Activated CD4-positive, alpha-beta T cell treated with anti-CD3 and anti-CD28 coated beads for 36 hours (primary cell): ENCODE results near the gene SCGB1A1. TPM values are rescaled to one million over a fixed set of nuclear protein-coding genes. Genes with fewer than 3 reads are reported as not detected.
A peak's percentile ranks its signal among the peaks of the same experiment; 100 is the strongest.

ENCODE experiments used
- ATAC-seq: fragments of 200-7000 bp; cut with Tn5 transposase; one replicate; pipeline ENCODE4 v1.10.0; 2021; ENCODE audit warnings: mild to moderate bottlenecking, moderate library complexity
- CTCF ChIA-PET: fragments of 350-600 bp; sonication (Branson Sonifier 250); formaldehyde crosslinking; loops from one replicate; lab custom pipeline; 2021; ENCODE audit warnings: antibody characterized with exemption; lab: Charles Lee
- POLR2A ChIA-PET: fragments of 350-600 bp; sonication (Branson Sonifier 250); formaldehyde crosslinking; loops from one replicate; lab custom pipeline; 2021; ENCODE audit warnings: antibody characterized with exemption, inconsistent platforms; lab: Charles Lee
- DNase-seq: peaks from one replicate; pipeline ENCODE4 v3.0.0-alpha.2; 2020
- H3K27ac Mint-ChIP-seq: one replicate; pipeline ENCODE4 v1.8.0; 2021; ENCODE audit warnings: mixed read lengths
- H3K27me3 Mint-ChIP-seq: one replicate; pipeline ENCODE4 v1.8.0; 2021; ENCODE audit warnings: mixed read lengths
- H3K36me3 Mint-ChIP-seq: one replicate; pipeline ENCODE4 v1.8.0; 2021; ENCODE audit warnings: low read depth, mixed read lengths
- H3K4me1 Mint-ChIP-seq: one replicate; pipeline ENCODE4 v1.8.0; 2021; ENCODE audit warnings: mixed read lengths
- H3K4me3 Mint-ChIP-seq: one replicate; pipeline ENCODE4 v1.8.0; 2021; ENCODE audit warnings: mild to moderate bottlenecking, moderate library complexity, mixed read lengths
- H3K9me3 Mint-ChIP-seq: one replicate; pipeline ENCODE4 v1.8.0; 2021; ENCODE audit warnings: low read depth, mixed read lengths
- intact Hi-C, 2 experiments: fragments of 100-400 bp; cut with DNase I in 1 of 2; cut with micrococcal nuclease in 1 of 2; formaldehyde crosslinking; loops; one replicate each; pipeline versions ENCODE4 v1.14.2 to v1.15.1; 2022 to 2024; cut with DNase I, micrococcal nuclease
- total RNA-seq, 2 experiments: library from RNA; stranded (reverse); gene quantifications; one replicate each; pipeline ENCODE4 v1.2.3, GENCODE V29; 2021

Gene SCGB1A1
- total RNA-seq, 2 experiments from 2014 or later: not detected

DNA sequence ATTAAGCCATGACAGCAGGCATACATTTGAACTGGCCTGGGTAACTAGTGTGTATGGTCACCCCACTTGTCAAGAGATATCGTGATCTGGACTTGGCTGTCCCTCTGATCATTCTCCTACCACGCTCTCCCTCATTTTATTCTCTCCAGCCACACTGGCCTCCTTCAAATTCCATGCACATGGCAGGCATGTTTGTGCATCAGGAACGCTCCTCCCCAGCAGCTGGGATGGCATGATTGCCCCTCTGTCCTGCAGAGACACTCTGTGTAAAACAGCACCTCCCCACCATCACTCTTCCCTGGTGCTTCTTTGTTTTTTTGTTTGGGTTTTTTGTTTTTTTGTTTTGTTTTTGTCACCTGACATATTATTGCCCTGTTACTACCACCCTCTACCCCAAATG, 31.5 kb upstream of the SCGB1A1 start:
- intact Hi-C loops: no loop called here
- CTCF ChIA-PET: interaction anchor here (0.6 kb wide), 1 partner anchor 595 kb away, joined by 3 read pairs; no protein-coding TSS in a partner anchor
- ATAC-seq (no peak), DNase-seq (no peak)
- H3K4me1 Mint-ChIP-seq: peaks cover 7% of the 10 kb centered on the region
- no peaks in the 10 kb centered on the region for H3K36me3 Mint-ChIP-seq
- POLR2A ChIA-PET: no interaction called here
- no peaks in the 10 kb centered on the region for H3K9me3 Mint-ChIP-seq
- H3K27ac Mint-ChIP-seq: no peak overlapping the region
- no peak overlapping the region for H3K4me3 Mint-ChIP-seq
- H3K27me3 Mint-ChIP-seq: no peaks in the 10 kb centered on the region

DNA sequence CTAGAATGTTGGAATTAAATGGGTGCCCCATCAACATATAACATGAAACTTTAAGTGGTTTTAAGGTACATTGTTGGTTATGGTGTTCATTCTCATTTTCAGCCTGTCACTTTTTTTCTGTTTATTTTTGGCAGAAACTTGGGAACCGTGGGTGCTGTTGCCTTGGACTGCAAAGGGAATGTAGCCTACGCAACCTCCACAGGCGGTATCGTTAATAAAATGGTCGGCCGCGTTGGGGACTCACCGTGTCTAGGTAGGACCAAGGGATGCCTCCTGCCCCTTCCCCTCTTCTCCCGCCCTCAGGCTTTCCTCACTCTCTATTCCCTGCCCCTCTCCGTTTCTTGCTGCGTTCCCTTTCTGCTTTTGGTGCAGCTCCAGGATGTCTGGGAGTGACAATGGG, 29.8 kb upstream of the SCGB1A1 start:
- H3K4me3 Mint-ChIP-seq: no peak overlapping the region
- peaks cover 12% of the 10 kb centered on the region for H3K4me1 Mint-ChIP-seq
- no peak overlapping the region for H3K27ac Mint-ChIP-seq
- ATAC-seq (no peak), DNase-seq (no peak)
- H3K9me3 Mint-ChIP-seq: no peaks in the 10 kb centered on the region
- CTCF ChIA-PET: no interaction called here
- intact Hi-C loops: no loop called here
- no peaks in the 10 kb centered on the region for H3K27me3 Mint-ChIP-seq
- H3K36me3 Mint-ChIP-seq: no peaks in the 10 kb centered on the region
- POLR2A ChIA-PET: no interaction called here

DNA sequence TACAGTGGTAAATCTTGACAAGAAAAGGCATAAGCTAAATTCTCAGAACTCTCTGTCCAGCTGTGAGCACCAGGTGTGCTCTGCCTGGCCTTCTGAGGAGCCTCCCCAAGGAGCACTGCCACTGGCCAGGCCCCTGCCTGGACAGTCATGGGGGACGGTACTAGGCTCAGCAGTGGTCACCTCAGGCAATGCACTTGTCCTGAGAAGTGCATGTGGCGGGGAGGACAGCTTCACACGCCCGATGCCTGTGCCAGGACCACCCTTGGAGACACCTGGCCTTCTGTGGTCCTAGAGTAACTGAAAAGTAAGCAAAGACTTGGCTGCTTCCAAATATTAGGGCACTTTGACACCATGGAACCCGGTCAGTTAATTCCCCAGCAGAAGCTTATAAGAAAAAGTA, 28.6 kb upstream of the SCGB1A1 start:
- ChIA-PET POLR2A (no interaction called here), CTCF (interaction anchor here (0.5 to 1.6 kb wide), 7 partner anchors 11 to 314 kb away, joined by 3 to 6 read pairs (median 3); no protein-coding TSS in a partner anchor)
- H3K27me3 Mint-ChIP-seq: no peaks in the 10 kb centered on the region
- DNase-seq (no peak), ATAC-seq (no peak)
- intact Hi-C loops: loop anchor here (5.0 to 10.0 kb wide), 3 partner anchors 152 to 475 kb away; no protein-coding TSS in a partner anchor
- peaks cover 14% of the 10 kb centered on the region for H3K4me1 Mint-ChIP-seq
- no peak overlapping the region for H3K4me3 Mint-ChIP-seq
- no peaks in the 10 kb centered on the region for H3K36me3 Mint-ChIP-seq
- H3K27ac Mint-ChIP-seq: no peak overlapping the region
- no peaks in the 10 kb centered on the region for H3K9me3 Mint-ChIP-seq

GRCh38 chr11:62390722-62391121, 28.1 kb upstream of the SCGB1A1 start:
- Mint-ChIP-seq H3K27ac (no peak overlapping the region), H3K4me1 (peaks cover 14% of the 10 kb centered on the region), H3K27me3 (no peaks in the 10 kb centered on the region), H3K4me3 (no peak overlapping the region), H3K9me3 (no peaks in the 10 kb centered on the region), H3K36me3 (no peaks in the 10 kb centered on the region)
- CTCF ChIA-PET: interaction anchor here (0.6 to 1.6 kb wide), 8 partner anchors 10 to 1017 kb away, joined by 3 to 6 read pairs (median 3); no protein-coding TSS in a partner anchor
- intact Hi-C loops: loop anchor here (5.0 to 10.0 kb wide), 3 partner anchors 152 to 474 kb away; no protein-coding TSS in a partner anchor
- ATAC-seq: no peak
- POLR2A ChIA-PET: no interaction called here
- no peak for DNase-seq

DNA sequence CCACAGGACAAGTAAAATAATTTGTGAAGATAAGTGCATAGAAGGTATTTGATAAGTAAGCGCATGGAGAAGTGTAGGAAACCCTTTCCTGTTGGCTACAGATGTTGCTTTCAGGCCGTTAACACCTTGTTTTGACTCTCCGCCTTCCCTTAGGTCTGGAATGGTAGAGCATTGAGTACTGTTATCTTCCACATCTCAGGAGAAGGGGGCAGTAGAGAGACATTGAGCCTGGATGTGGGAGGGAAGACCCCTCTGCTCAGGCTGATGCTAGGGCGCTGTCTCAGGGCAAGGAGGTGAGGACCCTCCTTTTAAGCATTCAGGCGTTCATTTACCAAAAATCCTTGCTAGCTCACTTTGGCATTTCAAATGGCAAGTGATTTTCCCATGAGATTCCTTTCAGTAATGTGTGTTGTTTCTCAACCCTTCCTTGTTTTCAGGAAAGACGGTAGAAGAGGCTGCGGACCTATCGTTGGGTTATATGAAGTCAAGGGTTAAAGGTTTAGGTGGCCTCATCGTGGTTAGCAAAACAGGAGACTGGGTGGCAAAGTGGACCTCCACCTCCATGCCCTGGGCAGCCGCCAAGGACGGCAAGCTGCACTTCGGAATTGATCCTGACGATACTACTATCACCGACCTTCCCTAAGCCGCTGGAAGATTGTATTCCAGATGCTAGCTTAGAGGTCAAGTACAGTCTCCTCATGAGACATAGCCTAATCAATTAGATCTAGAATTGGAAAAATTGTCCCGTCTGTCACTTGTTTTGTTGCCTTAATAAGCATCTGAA, 27.0 kb upstream of the SCGB1A1 start:
- intact Hi-C loops: loop anchor here (5.0 to 10.0 kb wide), 3 partner anchors 150 to 473 kb away; no protein-coding TSS in a partner anchor
- no peak for ATAC-seq
- POLR2A ChIA-PET: no interaction called here
- no peak overlapping the region for H3K4me3 Mint-ChIP-seq
- H3K27me3 Mint-ChIP-seq: no peaks in the 10 kb centered on the region
- H3K9me3 Mint-ChIP-seq: no peaks in the 10 kb centered on the region
- CTCF ChIA-PET: interaction anchor here (4.1 kb wide), 1 partner anchor 33 kb away, joined by 25 read pairs; no protein-coding TSS in a partner anchor
- H3K36me3 Mint-ChIP-seq: no peaks in the 10 kb centered on the region
- no peak for DNase-seq
- no peak overlapping the region for H3K27ac Mint-ChIP-seq
- peaks cover 14% of the 10 kb centered on the region for H3K4me1 Mint-ChIP-seq

DNA sequence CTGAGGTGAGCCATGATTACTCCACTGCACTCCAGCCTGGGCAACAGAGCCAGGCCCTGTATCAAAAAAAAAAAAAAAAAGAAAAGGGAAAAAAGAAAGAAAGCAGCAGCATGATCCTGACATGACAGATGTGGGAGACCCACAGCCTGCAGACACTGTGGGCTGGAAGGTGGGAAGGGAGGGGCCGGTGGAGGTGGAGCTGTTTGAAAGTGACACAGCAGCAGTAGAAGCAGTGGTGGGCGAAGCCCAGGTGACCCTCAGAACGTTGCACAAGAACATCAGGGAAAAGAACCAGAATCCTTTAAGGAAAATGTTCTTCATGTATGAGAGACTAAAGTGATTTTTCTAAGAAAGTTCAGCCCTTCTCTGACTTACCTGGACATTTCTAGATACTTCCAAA, 26.3 kb upstream of the SCGB1A1 start:
- Mint-ChIP-seq H3K4me3 (no peak overlapping the region), H3K9me3 (no peaks in the 10 kb centered on the region), H3K27ac (no peak overlapping the region), H3K36me3 (no peaks in the 10 kb centered on the region), H3K4me1 (peaks cover 8% of the 10 kb centered on the region), H3K27me3 (no peaks in the 10 kb centered on the region)
- ChIA-PET CTCF (interaction anchor here (0.8 to 4.1 kb wide), 4 partner anchors 10 to 54 kb away, joined by 3 to 25 read pairs (median 4); no protein-coding TSS in a partner anchor), POLR2A (no interaction called here)
- DNase-seq (no peak), ATAC-seq (no peak)
- intact Hi-C loops: loop anchor here (5.0 to 10.0 kb wide), 3 partner anchors 150 to 472 kb away; no protein-coding TSS in a partner anchor

DNA sequence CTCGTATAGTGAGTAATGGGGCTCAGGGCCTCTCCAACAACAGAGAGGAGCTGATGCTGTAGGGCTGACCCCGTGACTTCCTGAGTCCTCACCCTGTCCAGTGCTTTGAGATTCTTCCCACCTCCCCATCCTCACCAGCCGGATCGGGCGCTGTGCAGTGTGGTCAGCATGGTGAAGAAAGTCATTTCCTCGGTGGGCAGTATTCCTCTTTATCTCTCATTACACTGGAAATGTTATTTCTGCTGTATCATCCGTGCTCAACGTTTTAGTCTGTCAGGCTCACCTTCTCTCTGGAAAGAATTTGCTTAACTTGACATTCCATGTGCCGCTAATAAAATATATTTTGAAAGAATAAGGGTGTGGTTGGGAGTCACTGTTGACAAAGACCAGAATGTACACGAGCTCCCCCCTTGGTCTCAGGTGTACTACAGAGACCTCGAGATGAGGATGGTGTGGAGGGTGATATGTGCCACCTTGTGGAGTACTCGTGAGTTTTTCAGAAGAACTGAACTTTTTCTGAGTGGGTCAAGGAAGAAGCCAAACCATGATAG, 25.7 kb upstream of the SCGB1A1 start:
- ATAC-seq (peak; percentile 68), DNase-seq (peak; percentile 30)
- Mint-ChIP-seq H3K4me1 (peaks cover 7% of the 10 kb centered on the region), H3K27me3 (no peaks in the 10 kb centered on the region), H3K4me3 (no peak overlapping the region), H3K9me3 (no peaks in the 10 kb centered on the region), H3K36me3 (no peaks in the 10 kb centered on the region), H3K27ac (no peak overlapping the region)
- POLR2A ChIA-PET: interaction anchor here (0.5 kb wide), 1 partner anchor 18 kb away, joined by 4 read pairs; no protein-coding TSS in a partner anchor
- CTCF ChIA-PET: interaction anchor here (0.7 to 4.1 kb wide), 10 partner anchors 9 to 65 kb away, joined by 3 to 25 read pairs (median 4); no protein-coding TSS in a partner anchor
- intact Hi-C loops: loop anchor here (1.0 to 10.0 kb wide), 4 partner anchors 13 to 472 kb away; no protein-coding TSS in a partner anchor

DNA sequence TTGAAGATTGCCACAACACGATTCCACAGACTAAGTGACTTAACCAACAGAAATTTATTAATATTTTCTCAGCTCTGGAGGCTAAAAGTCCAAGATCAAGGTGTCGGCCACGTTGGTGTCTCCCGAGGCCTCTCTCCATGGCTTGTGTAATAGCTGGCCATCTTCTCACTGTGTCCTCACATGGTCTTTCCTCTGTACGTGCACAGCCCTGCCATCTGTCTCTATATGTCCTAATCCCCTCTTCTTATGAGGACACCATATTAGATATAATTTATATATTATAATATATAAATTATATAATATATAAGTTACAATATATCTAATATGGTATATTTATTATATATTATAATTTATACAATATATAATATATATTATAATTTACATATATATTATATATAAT, 25.1 kb upstream of the SCGB1A1 start:
- no peaks in the 10 kb centered on the region for H3K27me3 Mint-ChIP-seq
- H3K4me1 Mint-ChIP-seq: peaks cover 7% of the 10 kb centered on the region
- no peak for DNase-seq
- no peak overlapping the region for H3K27ac Mint-ChIP-seq
- ChIA-PET CTCF (interaction anchor here (0.7 to 4.1 kb wide), 7 partner anchors 12 to 146 kb away, joined by 3 to 25 read pairs (median 7); no protein-coding TSS in a partner anchor), POLR2A (no interaction called here)
- no peak overlapping the region for H3K4me3 Mint-ChIP-seq
- no peaks in the 10 kb centered on the region for H3K9me3 Mint-ChIP-seq
- no peak for ATAC-seq
- intact Hi-C loops: loop anchor here (1.0 to 10.0 kb wide), 4 partner anchors 13 to 471 kb away; no protein-coding TSS in a partner anchor
- no peaks in the 10 kb centered on the region for H3K36me3 Mint-ChIP-seq

- H3K36me3 Mint-ChIP-seq: no peaks in the 10 kb centered on the region
- intact Hi-C loops: loop anchor here (1.0 to 10.0 kb wide), 5 partner anchors 15 to 470 kb away; no protein-coding TSS in a partner anchor
- no peaks in the 10 kb centered on the region for H3K27me3 Mint-ChIP-seq
- no peak overlapping the region for H3K4me3 Mint-ChIP-seq
- ChIA-PET CTCF (interaction anchor here (0.5 to 4.1 kb wide), 41 partner anchors 9 to 922 kb away, joined by 3 to 25 read pairs (median 4); partner anchors contain the start of genes STX5, TUT1 and ZBTB3), POLR2A (interaction anchor here (0.6 kb wide), 1 partner anchor 84 kb away, joined by 3 read pairs; no protein-coding TSS in a partner anchor)
- peaks cover 12% of the 10 kb centered on the region for H3K4me1 Mint-ChIP-seq
- no peak overlapping the region for H3K27ac Mint-ChIP-seq
- H3K9me3 Mint-ChIP-seq: no peaks in the 10 kb centered on the region
- peak; percentile 91 for ATAC-seq
- peak; percentile 55 for DNase-seq
These were observed 23.9 kb upstream of the SCGB1A1 start for GRCh38 chr11:62394825-62395538.

DNA sequence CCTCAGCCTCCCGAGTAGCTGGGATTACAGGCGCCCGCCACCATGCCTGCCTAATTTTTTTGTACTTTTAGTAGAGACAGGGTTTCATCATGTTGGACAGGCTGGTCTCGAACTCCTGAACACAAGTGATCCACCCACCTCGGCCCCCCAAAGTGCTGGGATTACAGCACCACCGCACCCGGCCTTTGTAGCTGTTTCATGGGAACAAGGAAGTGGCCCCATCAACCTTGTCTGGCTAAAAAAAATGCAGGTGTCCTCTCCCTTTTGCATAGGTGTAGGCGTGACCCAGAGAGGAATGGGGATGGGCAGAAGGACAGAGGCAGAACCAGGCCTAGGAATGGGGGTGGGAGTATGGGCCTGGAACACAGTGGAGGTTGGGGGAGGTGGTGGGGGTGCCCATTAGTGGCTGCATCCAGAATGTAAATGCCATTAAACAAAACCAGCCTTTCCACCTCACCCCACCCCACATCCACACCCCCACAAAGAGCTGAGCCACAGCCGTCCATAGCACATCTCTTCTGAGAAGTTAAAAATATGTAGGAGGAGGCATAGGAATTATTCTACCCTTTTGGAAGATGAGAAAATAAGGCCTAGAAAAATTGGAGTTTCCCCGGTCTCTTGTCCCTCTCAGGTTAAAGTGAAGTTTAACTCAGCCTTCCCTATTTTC, 22.8 kb upstream of the SCGB1A1 start:
- Mint-ChIP-seq H3K4me3 (no peak overlapping the region), H3K9me3 (no peaks in the 10 kb centered on the region), H3K27ac (no peak overlapping the region), H3K36me3 (no peaks in the 10 kb centered on the region), H3K27me3 (no peaks in the 10 kb centered on the region), H3K4me1 (peaks cover 12% of the 10 kb centered on the region)
- ATAC-seq: no peak
- intact Hi-C loops: loop anchor here (1.0 to 10.0 kb wide), 3 partner anchors 298 to 469 kb away; no protein-coding TSS in a partner anchor
- ChIA-PET CTCF (interaction anchor here (0.6 to 4.1 kb wide), 18 partner anchors 10 to 419 kb away, joined by 3 to 25 read pairs (median 4); no protein-coding TSS in a partner anchor), POLR2A (interaction anchor here (0.6 kb wide), 1 partner anchor 83 kb away, joined by 3 read pairs; no protein-coding TSS in a partner anchor)
- DNase-seq: no peak
